ELR (cell line): ENCODE data around the gene DIAPH3.
A peak's percentile ranks its signal among the peaks of the same experiment; 100 is the strongest.

ENCODE experiments used
- DNase-seq: peaks from one replicate; pipeline ENCODE4 v3.0.0-alpha.2; 2015; ENCODE audit warnings: low read depth

The DIAPH3 gene

GRCh38 chr13:59721926-59722910 is 441.5 kb downstream of the DIAPH3 start:
- DNase-seq: no peak

GRCh38 chr13:59715611-59716010 is 448.1 kb downstream of the DIAPH3 start:
- no peak for DNase-seq

- DNase-seq: no peak
Observed at GRCh38 chr13:59710996-59711701, 452.6 kb downstream of the DIAPH3 start.

GRCh38 chr13:59710416-59710815 is 453.3 kb downstream of the DIAPH3 start:
- DNase-seq: no peak

GRCh38 chr13:59706101-59706976 is 457.4 kb downstream of the DIAPH3 start:
- DNase-seq: no peak

GRCh38 chr13:59702269-59702668 is 461.5 kb downstream of the DIAPH3 start:
- DNase-seq: no peak

GRCh38 chr13:59701261-59701660 is 462.5 kb downstream of the DIAPH3 start:
- DNase-seq: no peak

GRCh38 chr13:59700281-59700680 is 463.4 kb downstream of the DIAPH3 start:
- peak; percentile 70 for DNase-seq

- no peak for DNase-seq
Observed at GRCh38 chr13:59696271-59696670, 467.5 kb downstream of the DIAPH3 start.

GRCh38 chr13:59691501-59692066 is 472.1 kb downstream of the DIAPH3 start:
- peak; percentile 13 for DNase-seq

- DNase-seq: peak; percentile 36
Observed at GRCh38 chr13:59690857-59691500, 472.7 kb downstream of the DIAPH3 start.

GRCh38 chr13:59689057-59689456 is 474.7 kb downstream of the DIAPH3 start:
- no peak for DNase-seq

GRCh38 chr13:59686798-59687394 is 476.8 kb downstream of the DIAPH3 start:
- DNase-seq: no peak

- DNase-seq: no peak
Observed at GRCh38 chr13:59684105-59684504, 479.6 kb downstream of the DIAPH3 start.

- DNase-seq: no peak
Observed at GRCh38 chr13:59681636-59682311, 482.0 kb downstream of the DIAPH3 start.

- peak; percentile 58 for DNase-seq
Observed at GRCh38 chr13:59680429-59681024, 483.2 kb downstream of the DIAPH3 start.

- no peak for DNase-seq
Observed at GRCh38 chr13:59679254-59679653, 484.5 kb downstream of the DIAPH3 start.

GRCh38 chr13:59677966-59678814 is 485.5 kb downstream of the DIAPH3 start:
- DNase-seq: peak; percentile 53

GRCh38 chr13:59677430-59677829 is 486.3 kb downstream of the DIAPH3 start:
- DNase-seq: no peak
